Neural cell (in vitro differentiated cells): ENCODE measurements around the gene OXSR1. TPM values are rescaled to one million over a fixed set of nuclear protein-coding genes. Genes with fewer than 3 reads are reported as not detected.

Experiments
- H2AFZ ChIP-seq: fragments of 200-600, 300-800 bp; sonication (generic), shearing (Covaris generic); 2 replicates; pipeline ENCODE4 v1.6.0; 2014; ENCODE audit warnings: low read depth, mild to moderate bottlenecking, antibody characterized with exemption, low read length, moderate library complexity
- H3F3A ChIP-seq: fragments of 200-600 bp; shearing (Covaris generic); 2 replicates; pipeline ENCODE4 v1.6.1; 2016; ENCODE audit warnings: mild to moderate bottlenecking, moderate library complexity, mixed read lengths, antibody characterized with exemption, low read length; ENCODE audit not compliant: insufficient read depth, poor library complexity, severe bottlenecking
- H3K27ac ChIP-seq: fragments of 200-600, 300-800 bp; sonication (generic), shearing (Covaris generic); 2 replicates; pipeline ENCODE4 v1.5.1; 2014; ENCODE audit warnings: mild to moderate bottlenecking, low read length, moderate library complexity
- H3K27me3 ChIP-seq: fragments of 300-800, 200-600 bp; sonication (generic), shearing (Covaris generic); 2 replicates; pipeline ENCODE4 v1.6.0; 2014; ENCODE audit warnings: mild to moderate bottlenecking, low read depth, low read length, moderate library complexity; ENCODE audit not compliant: insufficient read depth
- H3K36me3 ChIP-seq: fragments of 300-800, 200-600 bp; sonication (generic), shearing (Covaris generic); 2 replicates; pipeline ENCODE4 v1.5.1; 2014; ENCODE audit warnings: mild to moderate bottlenecking, antibody characterized with exemption, low read length, moderate library complexity; ENCODE audit not compliant: insufficient read depth
- H3K4me2 ChIP-seq: fragments of 300-800, 200-600 bp; sonication (generic), shearing (Covaris generic); 2 replicates; pipeline ENCODE4 v1.6.0; 2014; ENCODE audit warnings: mild to moderate bottlenecking, low read length
- H3K4me3 ChIP-seq: fragments of 300-800, 200-600 bp; sonication (generic), shearing (Covaris generic); 2 replicates; pipeline ENCODE4 v1.5.1; 2014; ENCODE audit warnings: mild to moderate bottlenecking, low read length, moderate library complexity
- H3K79me2 ChIP-seq: fragments of 200-600 bp; shearing (Covaris generic); replicated peaks from 2 replicates; pipeline ENCODE4 v1.6.0; 2014; ENCODE audit warnings: mild to moderate bottlenecking, low read length, moderate library complexity; ENCODE audit not compliant: insufficient read depth
- H3K9ac ChIP-seq: fragments of 300-800, 200-600 bp; sonication (generic), shearing (Covaris generic); 2 replicates; pipeline ENCODE4 v1.6.1; 2016; ENCODE audit warnings: mild to moderate bottlenecking, low read length, mixed read lengths
- H3K9me2 ChIP-seq: fragments of 200-600 bp; shearing (Covaris generic); 2 replicates; pipeline ENCODE4 v1.6.1; 2016; ENCODE audit warnings: mild to moderate bottlenecking, low read length, mixed read lengths; ENCODE audit not compliant: insufficient read depth
- H3K9me3 ChIP-seq: fragments of 200-600, 300-800 bp; sonication (generic), shearing (Covaris generic); 2 replicates; pipeline ENCODE4 v1.6.1; 2016; ENCODE audit warnings: mild to moderate bottlenecking, mixed run types, low read length, moderate library complexity, mixed read lengths
- H4K20me1 ChIP-seq: fragments of 200-600 bp; shearing (Covaris generic); 2 replicates; pipeline ENCODE4 v1.6.1; 2016; ENCODE audit warnings: mild to moderate bottlenecking, mixed run types; ENCODE audit not compliant: insufficient read depth
- CTCF ChIP-seq: fragments of 450-650 bp; IDR thresholded peaks from 2 replicates; pipeline ENCODE4 v1.5.1; 2014; ENCODE audit warnings: antibody characterized with exemption, mild to moderate bottlenecking, moderate library complexity; ENCODE audit not compliant: poor library complexity, severe bottlenecking
- EP300 ChIP-seq: fragments of 450-650 bp; conservative IDR thresholded peaks from 2 replicates; pipeline ENCODE4 v1.6.1; 2014; ENCODE audit warnings: antibody characterized with exemption, mild to moderate bottlenecking, moderate library complexity; ENCODE audit not compliant: poor library complexity, severe bottlenecking
- EZH2 ChIP-seq: fragments of 200-600, 300-800 bp; shearing (Covaris generic), sonication (generic); IDR thresholded peaks from 2 replicates; pipeline ENCODE4 v1.6.1; 2014; ENCODE audit warnings: antibody characterized with exemption, low read length, borderline replicate concordance, mild to moderate bottlenecking; ENCODE audit not compliant: insufficient read depth, poor library complexity, severe bottlenecking
- MXI1 ChIP-seq: fragments of 450-650 bp; conservative IDR thresholded peaks from 2 replicates; pipeline ENCODE4 v1.6.1; 2014; ENCODE audit warnings: antibody characterized with exemption, mild to moderate bottlenecking; ENCODE audit not compliant: poor library complexity, severe bottlenecking
- POLR2AphosphoS5 ChIP-seq: IDR thresholded peaks from 2 replicates; pipeline ENCODE4 v1.6.1; 2012
- RAD21 ChIP-seq: fragments of 450-650 bp; conservative IDR thresholded peaks from 2 replicates; pipeline ENCODE4 v1.6.1; 2014; ENCODE audit warnings: antibody characterized with exemption, mild to moderate bottlenecking, moderate library complexity
- REST ChIP-seq: IDR thresholded peaks from 2 replicates; pipeline ENCODE4 v1.6.1; 2012; ENCODE audit warnings: borderline replicate concordance
- SMC3 ChIP-seq: fragments of 450-650 bp; conservative IDR thresholded peaks from 2 replicates; pipeline ENCODE4 v1.6.1; 2014; ENCODE audit warnings: antibody characterized with exemption, mild to moderate bottlenecking, moderate library complexity; ENCODE audit not compliant: poor library complexity
- TAF1 ChIP-seq: IDR thresholded peaks from 2 replicates; pipeline ENCODE4 v1.6.1; 2012; ENCODE audit warnings: low read depth
- polyA plus RNA-seq: library from polyadenylated mRNA; depleted of rRNA; stranded (reverse); fragments of >200 nt; gene quantifications from 2 replicates; pipeline ENCODE4 v1.2.3, GENCODE V29; 2014

Gene OXSR1
- polyA plus RNA-seq, 1 donor from 2014 or later: 50.8 TPM

DNA sequence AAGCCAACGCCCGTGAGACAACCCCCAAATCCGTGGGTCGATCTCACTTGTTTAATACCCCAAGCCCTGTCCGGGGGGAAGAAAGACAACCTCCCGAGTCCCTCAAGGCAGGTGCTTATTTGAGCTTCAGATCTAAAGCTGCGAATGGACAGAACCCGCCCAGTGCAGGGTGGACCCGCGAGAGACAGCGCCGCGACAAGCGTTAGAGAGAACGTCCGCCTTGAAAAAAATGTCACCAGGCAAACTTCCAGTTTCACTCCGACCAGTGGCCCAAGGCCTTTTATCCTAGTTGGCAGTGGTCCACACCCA is 740 bp upstream of the OXSR1 start:
- TF ChIP-seq POLR2AphosphoS5: no peak
- TF ChIP-seq REST: no peak
- no peak for TF ChIP-seq TAF1
- peak; percentile 29 for TF ChIP-seq CTCF
- TF ChIP-seq SMC3: peak; percentile 31
- Histone ChIP-seq H3K27ac (peak overlapping the region; percentile 97), H4K20me1 (no peaks in the 10 kb centered on the region), H3K9ac (peak overlapping the region; percentile 87), H3K4me3 (peak overlapping the region; percentile 98), H2AFZ (peak overlapping the region; percentile 85), H3K4me2 (peak overlapping the region; percentile 43), H3K79me2 (peaks cover 31% of the 10 kb centered on the region), H3K27me3 (no peaks in the 10 kb centered on the region), H3K9me2 (no peaks in the 10 kb centered on the region), H3K36me3 (no peaks in the 10 kb centered on the region), H3K9me3 (no peaks in the 10 kb centered on the region), H3F3A (no peaks in the 10 kb centered on the region)

- H3K27ac ChIP-seq: peak overlapping the region; percentile 97
- TF ChIP-seq EP300 (no peak), REST (no peak), POLR2AphosphoS5 (no peak), RAD21 (no peak), TAF1 (no peak), CTCF (peak; percentile 13), EZH2 (no peak), MXI1 (peak; percentile 7), SMC3 (no peak)
Measured at GRCh38 chr3:38165722-38166387, 518 bp downstream of the OXSR1 start.

More at GRCh38 chr3:38165722-38166387, 518 bp downstream of the OXSR1 start:
- Histone ChIP-seq H3K4me2 (no peak overlapping the region), H3K36me3 (no peaks in the 10 kb centered on the region), H3K9ac (peak overlapping the region; percentile 87), H3K9me3 (no peaks in the 10 kb centered on the region), H3K79me2 (peaks cover 37% of the 10 kb centered on the region), H3K9me2 (no peaks in the 10 kb centered on the region), H3K4me3 (peak overlapping the region; percentile 98), H3K27me3 (no peaks in the 10 kb centered on the region), H4K20me1 (no peaks in the 10 kb centered on the region), H3F3A (no peaks in the 10 kb centered on the region), H2AFZ (peak overlapping the region; percentile 71)
